SK-N-SH treated with all-trans-retinoic acid at 6 μM for 48 hours (cell line): Measurements from ENCODE around the gene HEATR5B.

ENCODE experiments used
- ARNTL ChIP-seq: fragments of 450-650 bp; formaldehyde crosslinking; IDR thresholded peaks from 2 replicates; pipeline ENCODE4 v1.5.0; 2020; ENCODE audit warnings: low read depth, mild to moderate bottlenecking, moderate library complexity, borderline replicate concordance
- BACH2 ChIP-seq: fragments of 250-450 bp; sonication (Bioruptor Pico); IDR thresholded peaks from 2 replicates; pipeline ENCODE4 v1.9.0; 2021; ENCODE audit warnings: mild to moderate bottlenecking, borderline replicate concordance
- CSDC2 ChIP-seq: fragments of 250-450 bp; sonication (Bioruptor Pico); IDR thresholded peaks from 2 replicates; pipeline ENCODE4 v1.5.0; 2020; ENCODE audit warnings: mild to moderate bottlenecking, moderate library complexity
- ISL1 ChIP-seq: fragments of 250-450 bp; sonication (Bioruptor Pico); IDR thresholded peaks from 2 replicates; pipeline ENCODE4 v2.1.2; 2022; ENCODE audit warnings: mild to moderate bottlenecking, moderate library complexity
- PATZ1 ChIP-seq: fragments of 250-450 bp; sonication (Bioruptor Pico); IDR thresholded peaks from 2 replicates; pipeline ENCODE4 v1.8.0; 2020; ENCODE audit warnings: mild to moderate bottlenecking, moderate library complexity, borderline replicate concordance
- RARB ChIP-seq: fragments of 250-450 bp; sonication (Bioruptor Pico); IDR thresholded peaks from 2 replicates; pipeline ENCODE4 v1.8.0; 2021; ENCODE audit warnings: mild to moderate bottlenecking, moderate library complexity
- TSHZ2 ChIP-seq: fragments of 250-450 bp; sonication (Bioruptor Pico); IDR thresholded peaks from 2 replicates; pipeline ENCODE4 v1.5.0; 2020; ENCODE audit warnings: mild to moderate bottlenecking, moderate library complexity
- ZC3H10 ChIP-seq: fragments of 250-450 bp; sonication (Bioruptor Pico); IDR thresholded peaks from 2 replicates; pipeline ENCODE4 v1.5.1; 2021; ENCODE audit warnings: mild to moderate bottlenecking, moderate library complexity
- ZFP3 ChIP-seq: fragments of 250-450 bp; sonication (Bioruptor Pico); IDR thresholded peaks from 2 replicates; pipeline ENCODE4 v1.5.0; 2020; ENCODE audit warnings: mild to moderate bottlenecking, moderate library complexity
- ZNF70 ChIP-seq: fragments of 450-650 bp; formaldehyde crosslinking; IDR thresholded peaks from 2 replicates; pipeline ENCODE4 v1.5.0; 2020; ENCODE audit warnings: mild to moderate bottlenecking, moderate library complexity
- ZNF8 ChIP-seq: fragments of 450-650 bp; formaldehyde crosslinking; IDR thresholded peaks from 2 replicates; pipeline ENCODE4 v1.5.0; 2020; ENCODE audit warnings: mild to moderate bottlenecking, moderate library complexity
- TF ChIP-seq, protein P1 (sequence below): fragments of 250-450 bp; sonication (Bioruptor Pico); IDR thresholded peaks from 2 replicates; pipeline ENCODE4 v1.5.1; 2020; ENCODE audit warnings: low read depth, mild to moderate bottlenecking, moderate library complexity

DNA sequence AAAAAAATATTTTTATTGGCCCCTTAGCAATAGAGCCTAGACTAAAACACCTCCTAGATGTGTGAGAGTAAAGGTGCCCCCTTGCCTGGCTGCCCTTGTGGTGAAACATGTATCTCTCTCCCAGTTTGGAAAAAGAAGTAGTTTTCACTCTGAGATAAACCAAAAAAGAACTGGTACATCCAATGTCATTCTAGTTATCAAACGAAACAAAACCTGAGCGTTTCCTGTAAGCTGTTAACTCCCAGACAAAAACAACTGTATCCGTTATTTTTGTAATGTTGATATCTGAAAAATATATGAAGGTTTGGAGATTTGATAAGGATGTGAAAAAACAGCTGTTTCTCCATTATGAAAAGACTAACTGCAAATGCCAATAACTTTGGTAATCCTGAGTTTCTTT, 24.3 kb downstream of the HEATR5B start:
- no peak for TF ChIP-seq TSHZ2
- no peak for TF ChIP-seq BACH2 (CRISPR knock-in tag)
- no peak for TF ChIP-seq ZFP3 (CRISPR knock-in tag)
- no peak for TF ChIP-seq PATZ1 (CRISPR knock-in tag)
- TF ChIP-seq, protein P1, sequence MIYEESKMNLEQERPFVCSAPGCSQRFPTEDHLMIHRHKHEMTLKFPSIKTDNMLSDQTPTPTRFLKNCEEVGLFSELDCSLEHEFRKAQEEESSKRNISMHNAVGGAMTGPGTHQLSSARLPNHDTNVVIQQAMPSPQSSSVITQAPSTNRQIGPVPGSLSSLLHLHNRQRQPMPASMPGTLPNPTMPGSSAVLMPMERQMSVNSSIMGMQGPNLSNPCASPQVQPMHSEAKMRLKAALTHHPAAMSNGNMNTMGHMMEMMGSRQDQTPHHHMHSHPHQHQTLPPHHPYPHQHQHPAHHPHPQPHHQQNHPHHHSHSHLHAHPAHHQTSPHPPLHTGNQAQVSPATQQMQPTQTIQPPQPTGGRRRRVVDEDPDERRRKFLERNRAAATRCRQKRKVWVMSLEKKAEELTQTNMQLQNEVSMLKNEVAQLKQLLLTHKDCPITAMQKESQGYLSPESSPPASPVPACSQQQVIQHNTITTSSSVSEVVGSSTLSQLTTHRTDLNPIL, result no peak
- no peak for TF ChIP-seq ZNF8 (CRISPR knock-in tag)
- TF ChIP-seq RARB, result no peak
- no peak for TF ChIP-seq CSDC2 (CRISPR knock-in tag)
- TF ChIP-seq ZC3H10 (CRISPR knock-in tag), result no peak
- no peak for TF ChIP-seq ARNTL
- TF ChIP-seq ISL1 (CRISPR knock-in tag), result no peak
- no peak for TF ChIP-seq ZNF70
